ENCODE results near the gene CASKIN1.

Gene CASKIN1

GRCh38 chr16:2233872-2234812 is 37.7 kb upstream of the CASKIN1 start:
- TF ChIP-seq TAF1 (IDR thresholded peaks at IDR 0.05; ENCODE audit: low read depth), result no peak

DNA sequence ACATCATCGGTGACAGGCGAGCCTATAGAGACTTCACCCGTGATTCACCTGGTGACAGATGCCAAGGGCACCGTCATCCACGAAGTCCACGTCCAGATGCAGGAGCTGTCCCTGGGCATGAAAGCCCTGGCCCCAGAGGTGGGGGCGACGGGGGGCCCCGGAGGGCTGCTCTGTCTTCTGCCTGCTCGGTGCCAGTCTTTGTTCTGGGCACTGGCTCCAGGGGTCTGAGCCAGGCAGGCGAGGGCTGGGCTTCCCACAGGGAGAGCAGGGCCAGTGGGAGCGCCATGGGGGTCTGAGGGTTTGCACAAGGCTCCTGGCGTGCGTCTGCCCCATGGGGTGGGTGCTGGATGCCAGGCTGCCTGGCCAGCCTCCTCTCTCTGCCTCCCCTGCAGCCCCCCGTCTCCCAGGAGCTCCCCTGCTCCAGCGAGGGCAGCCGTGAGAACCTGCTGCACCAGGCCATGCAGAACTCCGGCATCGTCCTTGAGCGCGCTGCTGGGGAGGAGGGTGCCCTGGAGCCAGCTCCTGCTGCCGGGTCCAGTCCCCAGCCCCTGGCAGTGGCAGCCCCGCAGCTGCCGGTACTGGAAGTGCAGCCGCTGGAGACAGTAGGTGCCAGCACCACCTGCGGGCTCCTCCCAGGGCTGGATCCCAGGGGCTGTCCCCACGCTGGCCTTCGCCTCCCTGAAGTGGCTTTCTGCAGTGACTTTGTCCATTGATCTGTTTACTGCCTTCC is 36.8 kb upstream of the CASKIN1 start:
- TF ChIP-seq USF1 (IDR thresholded peaks at IDR 0.05) (no peak), TCF12 (IDR thresholded peaks at IDR 0.05; ENCODE audit: low read depth) (no peak), NFIC (IDR thresholded peaks at IDR 0.05) (no peak), CREB1 (IDR thresholded peaks at IDR 0.05; ENCODE audit: low read depth) (no peak)

DNA sequence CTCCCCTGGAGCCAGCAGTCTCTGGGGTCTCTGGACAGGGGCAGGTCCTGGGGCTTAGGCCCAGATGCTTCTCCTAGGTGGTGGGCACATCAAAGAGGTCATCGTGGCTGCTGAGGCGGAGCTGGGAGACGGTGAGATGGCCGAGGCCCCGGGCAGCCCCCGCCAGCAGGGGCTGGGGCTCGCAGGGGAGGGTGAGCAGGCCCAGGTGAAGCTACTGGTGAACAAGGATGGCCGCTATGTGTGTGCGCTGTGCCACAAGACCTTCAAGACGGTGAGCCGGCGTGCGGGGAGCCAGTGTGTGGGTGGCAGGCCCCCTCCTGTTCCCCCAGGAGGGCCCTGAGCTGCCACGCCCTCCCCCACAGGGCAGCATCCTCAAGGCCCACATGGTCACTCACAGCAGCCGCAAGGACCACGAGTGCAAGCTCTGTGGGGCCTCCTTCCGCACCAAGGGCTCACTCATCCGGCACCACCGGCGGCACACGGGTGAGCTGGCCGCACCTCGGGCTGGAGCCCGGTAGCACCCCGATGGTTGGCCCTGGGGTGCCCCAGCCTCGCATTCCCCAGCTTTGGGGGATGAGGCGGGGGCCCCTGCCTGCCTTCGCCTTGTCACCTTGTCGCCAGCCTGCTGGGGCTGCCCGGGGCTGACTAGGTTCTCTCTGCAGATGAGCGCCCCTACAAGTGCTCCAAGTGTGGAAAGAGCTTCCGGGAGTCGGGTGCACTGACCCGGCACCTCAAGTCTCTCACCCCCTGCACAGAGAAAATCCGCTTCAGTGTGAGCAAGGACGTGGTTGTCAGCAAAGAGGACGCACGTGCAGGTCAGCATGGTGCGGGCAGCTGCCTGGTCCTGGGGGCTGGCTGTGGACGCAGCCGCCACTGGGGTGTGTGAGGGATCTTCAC is 35.9 kb upstream of the CASKIN1 start:
- TF ChIP-seq CEBPB (IDR thresholded peaks at IDR 0.05) (no peak), NFIC (IDR thresholded peaks at IDR 0.05) (no peak), EP300 (IDR thresholded peaks at IDR 0.05; ENCODE audit: borderline replicate concordance) (no peak), TAF1 (IDR thresholded peaks at IDR 0.05; ENCODE audit: low read depth) (no peak), EGR1 (IDR thresholded peaks at IDR 0.05) (no peak), RAD21 (IDR thresholded peaks at IDR 0.05; ENCODE audit: low read depth) (no peak), TEAD4 (IDR thresholded peaks at IDR 0.05) (no peak), MAX (IDR thresholded peaks at IDR 0.05) (no peak), TCF12 (IDR thresholded peaks at IDR 0.05; ENCODE audit: low read depth) (no peak)
- TF ChIP-seq, protein P1, sequence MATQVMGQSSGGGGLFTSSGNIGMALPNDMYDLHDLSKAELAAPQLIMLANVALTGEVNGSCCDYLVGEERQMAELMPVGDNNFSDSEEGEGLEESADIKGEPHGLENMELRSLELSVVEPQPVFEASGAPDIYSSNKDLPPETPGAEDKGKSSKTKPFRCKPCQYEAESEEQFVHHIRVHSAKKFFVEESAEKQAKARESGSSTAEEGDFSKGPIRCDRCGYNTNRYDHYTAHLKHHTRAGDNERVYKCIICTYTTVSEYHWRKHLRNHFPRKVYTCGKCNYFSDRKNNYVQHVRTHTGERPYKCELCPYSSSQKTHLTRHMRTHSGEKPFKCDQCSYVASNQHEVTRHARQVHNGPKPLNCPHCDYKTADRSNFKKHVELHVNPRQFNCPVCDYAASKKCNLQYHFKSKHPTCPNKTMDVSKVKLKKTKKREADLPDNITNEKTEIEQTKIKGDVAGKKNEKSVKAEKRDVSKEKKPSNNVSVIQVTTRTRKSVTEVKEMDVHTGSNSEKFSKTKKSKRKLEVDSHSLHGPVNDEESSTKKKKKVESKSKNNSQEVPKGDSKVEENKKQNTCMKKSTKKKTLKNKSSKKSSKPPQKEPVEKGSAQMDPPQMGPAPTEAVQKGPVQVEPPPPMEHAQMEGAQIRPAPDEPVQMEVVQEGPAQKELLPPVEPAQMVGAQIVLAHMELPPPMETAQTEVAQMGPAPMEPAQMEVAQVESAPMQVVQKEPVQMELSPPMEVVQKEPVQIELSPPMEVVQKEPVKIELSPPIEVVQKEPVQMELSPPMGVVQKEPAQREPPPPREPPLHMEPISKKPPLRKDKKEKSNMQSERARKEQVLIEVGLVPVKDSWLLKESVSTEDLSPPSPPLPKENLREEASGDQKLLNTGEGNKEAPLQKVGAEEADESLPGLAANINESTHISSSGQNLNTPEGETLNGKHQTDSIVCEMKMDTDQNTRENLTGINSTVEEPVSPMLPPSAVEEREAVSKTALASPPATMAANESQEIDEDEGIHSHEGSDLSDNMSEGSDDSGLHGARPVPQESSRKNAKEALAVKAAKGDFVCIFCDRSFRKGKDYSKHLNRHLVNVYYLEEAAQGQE (IDR thresholded peaks at IDR 0.05; ENCODE audit: low read depth), result no peak

DNA sequence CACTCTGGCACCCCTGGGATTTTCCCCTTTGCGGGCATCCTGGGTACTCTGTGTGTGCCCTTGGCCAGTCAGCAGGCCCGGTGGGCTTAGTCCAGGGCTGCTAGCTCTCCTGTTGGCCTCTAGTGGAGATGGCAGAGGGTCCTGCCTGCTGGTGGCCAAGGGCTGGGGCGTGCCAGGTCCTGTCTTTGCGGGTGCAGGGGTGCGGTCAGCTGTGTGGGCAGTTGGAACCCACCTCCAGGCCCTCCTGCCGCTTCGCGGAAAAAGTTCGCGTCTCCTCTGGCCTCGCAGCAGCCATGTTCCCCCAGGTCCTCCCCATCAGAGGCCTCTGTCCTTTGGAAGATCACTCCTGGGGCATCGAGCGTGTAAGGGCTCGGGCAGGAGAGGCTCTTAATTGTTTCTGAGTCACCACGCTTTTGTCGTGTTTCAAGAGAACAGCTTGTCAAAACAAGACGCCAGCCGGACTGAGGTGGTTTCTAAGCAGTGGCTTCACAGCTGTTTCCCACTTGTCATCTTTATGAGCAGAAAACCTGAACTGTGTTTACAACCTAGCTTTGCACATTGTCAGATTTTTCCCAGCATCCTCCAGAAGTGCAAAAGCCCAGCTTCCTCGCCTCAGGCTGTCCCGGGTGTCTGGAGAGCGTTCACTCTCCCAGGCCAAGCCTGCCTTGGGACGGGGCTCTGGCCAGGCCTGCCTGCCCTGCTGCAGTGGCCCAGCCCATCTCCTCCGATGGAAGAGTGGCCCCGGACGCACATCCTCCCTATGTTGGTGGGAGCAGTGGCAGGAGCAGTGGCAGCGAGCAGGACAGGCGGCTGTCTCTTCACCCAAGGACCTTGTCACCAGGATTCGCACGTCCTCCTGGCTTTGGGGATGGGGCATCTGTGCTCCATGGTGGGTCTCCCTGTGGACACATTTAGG is 34.9 kb upstream of the CASKIN1 start:
- no peak for TF ChIP-seq ZBTB7A (IDR thresholded peaks at IDR 0.05; ENCODE audit: low read depth)
- no peak for TF ChIP-seq TAF1 (IDR thresholded peaks at IDR 0.05; ENCODE audit: low read depth)
- no peak for TF ChIP-seq CREB1 (IDR thresholded peaks at IDR 0.05; ENCODE audit: low read depth)
- TF ChIP-seq NFIC (IDR thresholded peaks at IDR 0.05), result no peak
- TF ChIP-seq YY1 (IDR thresholded peaks at IDR 0.05; ENCODE audit: low read depth), result no peak
- no peak for TF ChIP-seq TCF12 (IDR thresholded peaks at IDR 0.05; ENCODE audit: low read depth)
- TF ChIP-seq, protein P1 (IDR thresholded peaks at IDR 0.05; ENCODE audit: low read depth), result no peak
- no peak for TF ChIP-seq TEAD4 (IDR thresholded peaks at IDR 0.05)
- TF ChIP-seq EP300 (IDR thresholded peaks at IDR 0.05; ENCODE audit: borderline replicate concordance), result no peak
- no peak for TF ChIP-seq FOXM1 (IDR thresholded peaks at IDR 0.05; ENCODE audit: borderline replicate concordance, low read depth)
- no peak for TF ChIP-seq EGR1 (IDR thresholded peaks at IDR 0.05)

DNA sequence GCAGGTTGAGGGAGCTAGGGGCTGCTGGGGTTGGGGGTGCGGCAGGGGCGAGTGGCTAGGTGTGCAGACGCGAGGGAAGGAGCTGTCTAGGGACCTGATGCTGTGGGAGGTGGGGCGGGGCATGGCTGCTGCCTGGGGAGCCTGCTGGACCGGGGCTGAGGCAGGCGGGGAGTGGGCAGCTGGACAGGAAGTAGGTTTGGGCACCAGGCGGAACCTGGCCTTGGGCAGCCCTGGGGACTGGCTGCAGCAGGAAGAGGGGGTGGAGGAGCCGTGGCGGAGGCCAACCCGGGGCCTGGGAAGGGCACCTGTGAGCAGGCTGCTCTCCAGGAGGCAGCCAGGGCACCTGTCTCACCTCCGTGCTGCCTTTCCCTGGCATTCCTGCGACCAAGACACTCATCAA is 34.0 kb upstream of the CASKIN1 start:
- TF ChIP-seq CEBPB (IDR thresholded peaks at IDR 0.05) (no peak), RAD21 (IDR thresholded peaks at IDR 0.05; ENCODE audit: low read depth) (no peak), TCF12 (IDR thresholded peaks at IDR 0.05; ENCODE audit: low read depth) (no peak), NFIC (IDR thresholded peaks at IDR 0.05) (no peak), EGR1 (IDR thresholded peaks at IDR 0.05) (no peak), FOXM1 (IDR thresholded peaks at IDR 0.05; ENCODE audit: borderline replicate concordance, low read depth) (no peak), USF1 (IDR thresholded peaks at IDR 0.05) (no peak), TAF1 (IDR thresholded peaks at IDR 0.05; ENCODE audit: low read depth) (no peak), TEAD4 (IDR thresholded peaks at IDR 0.05) (no peak), CREB1 (IDR thresholded peaks at IDR 0.05; ENCODE audit: low read depth) (no peak), YY1 (IDR thresholded peaks at IDR 0.05; ENCODE audit: low read depth) (no peak), EP300 (IDR thresholded peaks at IDR 0.05; ENCODE audit: borderline replicate concordance) (no peak)
- TF ChIP-seq, protein P1 (IDR thresholded peaks at IDR 0.05; ENCODE audit: low read depth), result no peak

Data from Ishikawa (cell line).